GM19193 (cell line): Measurements from ENCODE around the gene CTU2.

Experiments
- POLR2A ChIP-seq: IDR thresholded peaks from 4 replicates; pipeline ENCODE4 v1.6.1; 2011; ENCODE audit not compliant: insufficient read depth, insufficient read length; ENCODE audit errors: extremely low read depth

Gene CTU2

DNA sequence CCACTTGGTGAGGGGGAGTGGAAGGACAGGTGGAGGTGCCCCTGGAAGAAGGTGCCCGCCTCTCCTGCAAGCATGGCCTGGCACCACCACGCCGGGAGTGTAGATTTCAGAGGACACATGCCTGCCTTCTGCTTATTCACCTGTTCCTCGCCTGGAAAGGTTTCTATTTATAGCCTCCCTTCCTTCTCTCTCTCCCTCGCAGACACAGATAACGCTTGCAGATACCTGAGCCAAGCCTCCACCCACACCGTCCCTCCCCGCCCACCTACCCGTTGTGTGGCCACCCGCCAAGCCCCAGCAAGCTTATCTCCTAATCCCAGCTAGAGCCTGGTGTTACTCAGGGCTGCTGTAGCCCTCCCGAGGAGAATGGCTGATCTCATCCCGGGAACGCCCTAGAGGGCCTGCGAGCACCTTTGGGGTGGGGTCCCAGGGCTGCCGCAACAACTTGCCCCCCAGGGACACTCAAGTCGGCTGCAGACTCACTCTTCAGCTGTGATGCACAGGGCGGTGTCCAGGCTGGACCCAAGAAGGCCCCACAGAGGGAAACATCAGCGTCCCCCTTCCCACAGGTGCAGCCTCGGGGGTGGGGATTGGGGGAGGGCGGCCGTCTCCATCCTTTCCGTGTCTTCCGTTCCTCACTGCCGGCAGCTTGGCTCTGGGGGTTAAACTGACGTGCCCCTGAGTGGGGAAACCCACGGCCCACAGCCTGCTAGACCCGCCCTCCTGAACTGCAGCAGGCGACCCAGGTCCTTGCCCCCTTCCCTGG is 18.1 kb upstream of the CTU2 start:
- no peak for TF ChIP-seq POLR2A

DNA sequence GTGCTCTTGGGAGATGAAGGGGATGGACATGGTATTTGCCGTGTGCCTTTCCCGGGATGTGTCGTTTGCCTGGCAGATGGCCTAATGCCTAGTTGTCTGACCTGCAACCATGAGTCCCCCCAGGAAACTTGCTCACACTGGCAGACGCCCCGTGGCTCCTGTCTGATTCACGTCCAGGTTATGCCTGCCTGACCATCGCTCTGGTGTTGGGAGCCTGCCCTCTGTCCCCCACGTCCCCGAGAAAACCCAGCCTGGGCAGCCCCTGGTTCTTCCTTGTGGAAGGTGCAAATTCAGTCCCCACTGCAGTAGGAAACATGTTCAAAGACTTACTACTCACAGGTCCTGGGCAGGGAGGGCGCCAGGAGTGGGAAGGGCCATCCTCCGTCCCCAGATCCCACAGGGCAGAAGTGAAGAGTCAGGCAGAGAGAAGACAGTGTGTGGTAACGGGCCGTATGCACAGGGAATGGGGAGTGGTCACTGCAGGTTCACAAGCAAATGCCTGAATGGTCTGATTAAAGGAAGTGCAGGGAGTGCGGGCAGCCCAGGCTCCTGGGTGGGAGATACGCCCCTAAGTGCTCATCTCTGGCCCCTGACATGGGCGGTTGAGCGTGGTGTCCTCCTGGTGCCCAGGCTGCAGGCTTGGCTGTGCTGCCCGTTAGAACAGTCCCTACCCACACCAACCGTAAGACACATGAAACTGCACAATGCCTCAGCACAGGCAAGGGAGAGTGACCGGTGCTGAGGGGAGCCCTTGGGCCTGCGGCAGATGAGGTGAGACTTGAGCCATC is 15.8 kb upstream of the CTU2 start:
- no peak for TF ChIP-seq POLR2A

DNA sequence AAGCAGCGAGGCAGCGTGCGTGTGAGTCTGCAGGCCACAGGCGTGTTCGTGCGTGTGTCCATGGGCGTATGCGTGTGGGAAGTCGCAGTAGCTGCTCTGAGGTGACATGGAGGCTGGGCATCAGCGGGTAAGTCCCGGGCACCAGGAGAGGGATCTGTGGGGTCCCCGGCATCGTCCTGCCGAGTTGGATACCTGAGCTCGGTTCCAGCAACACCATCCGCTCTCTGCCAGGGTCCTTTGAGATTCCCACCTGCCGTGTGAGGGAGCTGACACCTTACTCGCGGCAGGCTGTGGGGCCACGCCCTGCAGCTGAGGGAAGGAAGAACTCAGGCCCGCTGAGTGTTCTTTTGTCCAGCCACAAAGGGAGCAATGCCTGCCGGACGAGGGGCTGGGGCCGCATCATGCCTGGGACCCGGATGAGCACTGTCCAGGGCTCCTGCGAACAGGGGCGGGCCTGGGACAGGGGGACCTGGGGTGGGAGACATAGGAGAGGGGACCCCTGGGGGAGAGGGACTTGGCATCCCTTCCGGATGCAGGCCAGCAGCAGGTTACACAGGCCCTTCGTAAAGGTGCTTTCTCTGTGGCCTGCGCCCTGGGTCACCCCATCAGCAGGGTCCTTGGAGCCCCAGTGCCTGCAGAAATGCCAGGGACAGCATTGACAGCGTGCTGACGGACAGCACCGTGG is 15.0 kb upstream of the CTU2 start:
- no peak for TF ChIP-seq POLR2A

DNA sequence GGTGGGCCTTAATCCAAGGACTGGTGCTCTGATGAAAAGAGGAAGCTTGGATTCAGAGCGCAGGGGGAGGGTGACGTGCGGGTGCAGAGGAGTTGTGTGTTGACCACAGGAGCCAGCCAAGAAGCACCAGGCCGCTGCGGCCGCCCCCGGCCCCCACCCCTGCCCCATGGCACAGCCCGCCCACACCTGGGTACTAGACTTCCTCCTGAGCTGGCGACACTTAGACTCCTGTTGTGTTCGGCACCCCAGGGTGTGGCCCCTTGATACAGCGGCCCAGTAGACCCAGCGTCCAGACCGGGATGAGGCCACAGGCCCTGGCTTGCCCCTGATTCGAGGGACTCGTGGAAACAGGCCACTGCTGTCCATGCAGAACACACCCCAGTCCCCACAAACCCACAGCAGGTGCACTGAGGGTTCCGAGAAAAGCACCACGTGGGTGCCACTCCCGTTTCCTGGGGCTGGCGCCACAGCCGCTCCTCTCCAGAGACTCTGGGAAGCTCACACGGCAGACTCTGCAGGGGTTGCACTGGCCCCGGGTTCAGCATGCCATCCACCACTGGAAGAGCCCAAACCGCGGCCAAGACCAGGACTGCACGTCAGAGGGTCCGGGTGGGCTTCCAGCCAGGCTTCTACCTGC is 14.3 kb upstream of the CTU2 start:
- TF ChIP-seq POLR2A = no peak

DNA sequence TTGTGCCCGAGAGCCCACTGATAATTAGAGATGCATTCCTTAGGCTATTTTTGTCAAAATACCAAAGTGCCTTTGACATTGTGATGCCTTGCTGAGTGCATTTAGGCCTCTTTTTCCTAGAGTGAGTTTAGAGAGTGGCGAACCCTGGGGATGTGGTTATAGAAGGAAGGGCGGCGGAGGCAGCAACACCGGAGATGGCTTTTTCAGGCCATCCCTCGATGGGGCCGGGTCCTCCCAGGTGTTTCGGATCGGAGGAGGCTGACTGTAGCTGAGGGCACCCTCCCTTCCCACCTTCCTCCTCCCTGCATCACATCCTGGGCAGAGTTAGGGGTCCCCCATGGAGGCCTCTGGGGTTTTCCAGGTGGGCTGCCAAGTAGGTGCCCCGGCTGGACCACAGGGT is 13.4 kb upstream of the CTU2 start:
- no peak for TF ChIP-seq POLR2A

DNA sequence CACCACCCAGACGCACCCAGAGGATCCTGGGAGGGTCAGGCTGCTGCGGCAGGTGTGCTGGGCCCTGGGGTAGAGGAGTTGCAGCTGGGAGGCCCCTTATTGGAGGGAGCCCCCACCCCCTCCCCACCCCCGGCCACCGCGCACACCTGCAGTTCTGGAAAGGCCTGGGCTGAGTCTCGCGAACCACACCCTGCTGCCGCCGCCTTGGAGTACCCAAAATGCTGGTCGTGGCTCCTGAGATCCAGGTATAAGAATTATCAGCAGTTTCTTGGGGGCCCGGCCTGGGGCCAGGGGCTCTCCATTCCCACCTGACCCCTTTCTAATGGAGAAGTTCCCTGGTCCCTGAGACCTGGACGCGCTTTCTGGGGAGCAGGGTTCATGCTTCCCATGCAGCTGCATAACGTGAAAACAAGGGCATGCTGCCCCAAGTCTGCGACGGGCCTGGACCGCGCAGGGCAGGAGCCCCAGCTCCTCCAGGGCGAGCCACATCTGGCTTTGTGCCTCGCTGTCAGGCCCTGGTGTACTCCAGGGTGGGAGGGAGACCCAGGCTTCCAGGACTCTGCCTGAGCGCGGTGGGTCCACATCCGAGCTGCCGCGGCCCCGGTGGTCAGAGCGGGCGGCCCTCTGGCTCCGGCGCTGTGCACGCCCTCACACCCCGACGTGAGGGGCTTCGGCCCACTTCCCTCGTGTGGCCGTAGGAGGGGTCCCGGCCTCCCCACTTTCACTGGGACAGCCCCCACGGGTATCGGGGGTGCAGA is 12.7 kb upstream of the CTU2 start:
- no peak for TF ChIP-seq POLR2A

DNA sequence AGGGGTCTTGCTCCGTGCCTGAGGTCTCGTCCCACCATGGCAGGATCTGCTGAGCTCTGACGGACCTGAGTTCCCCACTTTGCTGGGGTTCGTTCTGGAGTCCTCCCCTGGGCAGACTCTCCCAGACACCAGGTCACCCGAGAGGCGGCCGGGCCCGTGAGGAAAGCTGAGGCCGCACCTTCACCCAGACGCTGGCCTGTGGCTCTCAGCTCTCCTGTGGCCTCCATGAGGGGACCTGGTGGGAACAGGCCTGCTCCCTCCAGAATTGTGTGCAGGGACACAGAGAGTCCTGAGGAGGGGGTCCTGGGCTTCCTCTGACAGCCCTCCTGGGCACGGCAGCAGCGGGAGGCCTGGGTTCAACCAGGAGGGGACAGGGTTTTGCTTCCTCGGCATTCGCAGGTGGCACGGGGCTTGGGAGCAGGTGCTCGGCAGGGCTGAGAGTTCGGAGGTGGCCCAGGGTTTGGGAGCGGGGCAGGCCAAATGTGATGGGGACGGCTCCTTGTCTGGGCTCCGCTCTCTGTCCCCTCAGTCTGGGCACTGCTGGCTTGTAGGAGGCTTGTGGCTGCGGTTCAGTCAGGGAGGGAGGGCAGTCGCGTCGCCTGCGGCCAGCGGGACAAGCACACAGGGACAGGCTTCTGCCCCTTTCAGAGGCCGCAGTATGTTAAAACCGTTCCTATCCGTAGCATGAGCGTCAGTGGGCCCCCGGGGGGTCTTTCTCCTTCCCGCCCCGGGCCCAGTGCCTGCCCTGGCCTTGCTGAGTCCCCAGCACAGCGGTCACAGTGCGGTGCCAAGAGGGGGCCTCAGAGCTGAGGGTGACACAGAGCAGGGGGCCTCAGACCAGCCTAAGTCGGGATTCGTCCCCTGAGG is 11.8 kb upstream of the CTU2 start:
- no peak for TF ChIP-seq POLR2A

DNA sequence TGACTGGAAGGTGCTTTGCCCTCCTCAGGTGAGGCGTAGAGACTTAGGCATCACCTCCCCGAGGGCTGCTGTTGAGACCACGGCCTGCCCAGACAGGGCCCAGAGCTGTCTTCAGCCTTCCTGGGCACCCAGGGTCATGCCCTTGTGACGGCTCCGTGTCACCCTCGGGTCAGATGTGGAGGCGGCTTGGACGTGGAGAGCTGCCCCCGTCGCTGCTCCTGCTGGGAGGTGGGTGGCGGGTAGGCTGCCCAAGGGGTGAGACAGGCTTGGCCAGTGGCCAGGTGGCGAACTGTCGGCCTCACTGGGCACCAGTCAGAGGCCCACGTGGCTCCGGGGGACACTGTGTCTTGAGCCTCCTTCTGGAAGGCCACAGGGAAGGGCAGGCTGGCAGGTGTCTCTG is 11.1 kb upstream of the CTU2 start:
- TF ChIP-seq POLR2A = no peak

DNA sequence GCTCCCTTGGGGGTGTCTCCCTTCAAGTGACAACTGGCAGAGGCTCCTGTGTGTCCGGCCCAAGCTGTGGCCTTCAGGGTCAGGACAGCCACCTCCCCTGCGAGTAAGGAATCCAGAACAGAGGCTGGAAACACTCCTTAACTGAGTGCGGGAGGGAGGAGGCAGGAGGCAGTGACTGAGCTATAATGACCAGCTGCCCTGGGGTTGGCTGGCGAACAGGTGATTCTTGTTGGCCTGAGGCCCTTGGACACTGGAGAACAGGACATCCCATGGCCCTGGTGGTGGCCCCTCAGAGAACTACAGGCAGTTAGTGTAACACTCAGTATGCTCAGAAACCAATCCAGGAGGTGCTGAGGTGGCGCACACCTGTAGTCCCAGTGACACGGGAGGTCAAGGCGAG is 10.6 kb upstream of the CTU2 start:
- no peak for TF ChIP-seq POLR2A

DNA sequence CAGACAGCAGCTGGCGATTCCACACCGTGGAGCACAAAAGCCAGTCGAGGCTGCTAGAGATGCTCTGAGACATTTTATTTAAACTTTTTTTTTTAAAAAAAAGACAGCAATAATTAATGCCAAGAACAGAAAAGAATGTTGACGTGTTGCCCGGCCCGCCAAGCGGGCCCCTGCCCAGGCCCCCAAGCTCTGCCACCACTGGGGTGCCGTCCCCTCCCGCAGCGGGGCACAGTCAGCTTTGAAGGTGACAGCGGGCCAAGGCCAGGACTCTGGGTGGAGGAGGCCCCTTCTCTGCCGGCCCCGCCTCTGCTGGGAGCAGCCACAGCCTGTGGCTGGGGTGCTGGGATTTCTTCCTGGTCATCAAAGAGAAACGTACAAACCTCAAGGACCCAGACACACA is 9.9 kb upstream of the CTU2 start:
- TF ChIP-seq POLR2A = no peak

DNA sequence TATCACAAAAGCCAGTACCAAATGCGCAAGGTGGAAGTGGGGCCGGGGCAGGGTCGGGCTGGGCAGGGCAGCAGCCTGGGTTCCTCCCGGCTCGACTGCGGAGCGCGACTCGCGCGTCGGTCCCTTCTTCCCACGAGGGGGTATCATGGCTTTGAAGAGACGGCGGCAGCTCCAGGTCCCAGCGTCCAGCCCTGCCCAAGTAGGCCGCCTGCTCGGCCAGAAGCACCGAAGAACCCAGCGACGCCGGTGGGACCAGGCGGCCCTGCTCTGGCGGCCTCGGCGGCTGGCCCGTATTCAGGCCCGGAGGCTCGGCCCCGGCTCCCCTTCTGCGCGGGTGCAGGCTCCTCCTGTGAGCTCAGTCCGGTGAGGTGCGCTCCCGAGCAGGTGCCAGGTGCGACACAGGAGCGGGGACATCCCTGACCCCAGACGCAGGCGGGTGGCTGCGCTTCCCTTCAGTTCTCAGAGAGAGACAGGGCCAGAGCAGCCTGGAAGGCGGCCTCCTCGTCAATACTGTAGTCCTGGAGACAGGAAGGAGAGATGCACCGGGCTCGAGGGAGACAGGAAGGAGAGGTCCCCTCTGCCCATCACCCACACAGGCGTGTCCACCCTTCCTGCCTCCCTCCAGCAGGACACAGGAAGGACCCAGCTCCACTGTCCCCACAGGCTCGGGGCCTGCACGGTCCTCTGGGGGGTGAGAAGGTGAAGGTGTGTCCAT is 9.0 kb upstream of the CTU2 start:
- no peak for TF ChIP-seq POLR2A

DNA sequence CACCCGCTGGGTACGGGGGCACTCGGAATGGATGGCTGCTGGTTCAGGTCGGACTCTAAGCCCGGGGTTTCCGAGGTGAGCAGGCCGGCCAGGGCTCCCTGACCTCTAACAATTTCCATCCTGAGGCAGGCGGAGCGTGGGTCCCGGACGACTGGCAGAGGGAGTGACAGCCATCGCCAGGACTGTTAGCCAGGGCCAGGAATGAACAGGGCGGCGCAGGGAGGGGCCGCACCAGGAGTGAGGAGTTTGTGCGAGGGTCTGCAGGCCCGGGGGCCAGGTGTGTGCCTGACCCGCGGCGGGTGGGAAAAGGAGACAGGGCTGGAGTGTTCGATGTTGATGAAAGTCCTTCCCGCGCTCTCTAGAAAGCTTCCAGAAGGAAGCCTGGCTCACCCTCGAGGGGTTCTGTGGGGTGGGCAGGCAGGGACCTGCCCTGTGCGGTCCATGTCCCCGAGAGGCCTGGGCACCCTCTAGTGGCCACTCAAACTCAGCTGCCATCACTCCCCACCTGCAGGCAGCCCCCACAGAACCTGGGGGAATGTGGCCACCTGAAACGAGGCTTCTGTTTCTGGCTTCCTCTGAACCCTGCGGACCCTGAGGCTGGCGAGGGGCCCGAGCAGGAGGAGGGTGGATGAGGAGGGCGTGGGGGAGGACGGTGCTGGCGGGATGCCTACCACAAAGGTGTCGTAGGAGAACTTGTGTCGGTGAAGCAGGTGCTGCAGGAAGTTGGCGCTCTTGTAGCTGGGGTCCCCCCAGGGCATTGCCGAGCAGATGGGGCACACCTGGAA is 8.3 kb upstream of the CTU2 start:
- TF ChIP-seq POLR2A = no peak
